Glutamatergic neuron (in vitro differentiated cells): ENCODE measurements around the gene TXLNB. TPM values are rescaled to one million over a fixed set of nuclear protein-coding genes. Genes with fewer than 3 reads are reported as not detected.

Experiments
- total RNA-seq: library from RNA; stranded (reverse); fragmentation: NEBNext Ultra II Directional; extraction: Animal tissue kit (Norgen Biotek cat#: 25700); gene quantifications from one replicate; pipeline ENCODE4 v1.2.1, GENCODE V29; 2021; ENCODE audit not compliant: unreplicated experiment

Gene TXLNB
- total RNA-seq, 1 donor from 2014 or later: not detected

Other genes starting within 250 kb of the TXLNB start
- 21.0 TPM for gene HECA, start 156.9 kb downstream of the TXLNB start, total RNA-seq
- 66.5 TPM for gene CITED2, start 82.7 kb upstream of the TXLNB start, total RNA-seq